Right kidney (tissue), 1 donor: ENCODE results near the gene GSN.

Experiments
- DNase-seq: peaks from one replicate; pipeline ENCODE4 v3.0.0-alpha.2; 2016

The GSN gene

DNA sequence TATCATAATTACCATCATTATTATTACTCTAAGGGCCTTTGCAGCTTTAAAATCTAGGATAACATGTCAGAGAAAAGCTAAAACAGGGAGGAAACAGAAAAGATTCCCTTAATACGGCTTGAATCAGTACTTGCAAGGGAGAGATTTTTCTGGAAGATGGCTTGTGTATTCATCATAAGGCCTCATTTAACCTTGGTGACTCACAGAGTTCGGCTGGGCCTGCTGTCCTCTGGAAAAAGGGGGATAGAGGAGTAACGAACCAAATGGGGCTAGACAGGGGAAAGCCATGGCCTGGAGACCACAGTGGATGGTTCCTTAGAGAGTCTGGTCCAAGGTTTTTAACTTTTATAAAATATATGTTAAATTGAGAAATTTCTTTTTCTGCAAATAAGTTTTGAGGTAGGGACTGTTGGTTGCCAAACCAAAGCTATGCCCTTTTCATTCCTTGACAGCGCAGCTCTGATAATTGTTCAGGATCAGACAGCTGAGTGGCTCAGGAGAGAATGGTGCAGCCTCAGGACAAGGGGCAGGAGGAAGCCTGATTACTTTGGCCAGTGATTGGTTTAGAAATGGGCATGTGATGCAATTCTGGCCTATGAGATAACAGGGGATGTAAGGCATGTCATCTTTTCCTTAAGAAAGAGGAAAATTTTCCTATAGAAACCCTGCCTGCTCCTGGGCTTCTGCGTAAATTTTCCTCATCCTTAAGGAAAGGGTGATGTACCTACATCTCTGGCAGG is 25.6 kb upstream of the GSN start:
- no peak for DNase-seq

GRCh38 chr9:121242959-121243346 is 25.0 kb upstream of the GSN start:
- DNase-seq: no peak

GRCh38 chr9:121246821-121247561 is 21.0 kb upstream of the GSN start:
- DNase-seq: no peak

GRCh38 chr9:121249563-121249962 is 18.4 kb upstream of the GSN start:
- no peak for DNase-seq

- no peak for DNase-seq
Measured at GRCh38 chr9:121252104-121252851, 15.7 kb upstream of the GSN start.

DNA sequence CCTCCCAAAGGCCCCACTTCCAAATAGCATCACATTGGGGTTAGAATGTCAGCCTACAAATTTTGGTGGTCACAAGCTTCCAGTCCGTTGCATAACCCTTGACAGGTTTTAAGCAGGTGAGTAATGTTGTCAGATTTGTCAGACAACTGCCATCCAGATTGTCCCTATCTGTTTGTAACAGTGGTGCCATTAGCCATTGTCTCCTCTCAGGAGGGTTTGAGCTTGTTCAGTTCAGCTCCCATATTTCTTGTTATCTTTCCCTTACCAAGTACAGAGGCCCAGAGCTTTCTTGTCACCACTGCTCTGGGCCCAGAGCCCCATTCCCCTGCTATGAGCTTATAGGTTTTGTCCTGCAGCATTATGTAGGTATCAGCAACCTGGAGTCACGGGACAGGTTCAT is 14.8 kb upstream of the GSN start:
- DNase-seq: no peak

DNA sequence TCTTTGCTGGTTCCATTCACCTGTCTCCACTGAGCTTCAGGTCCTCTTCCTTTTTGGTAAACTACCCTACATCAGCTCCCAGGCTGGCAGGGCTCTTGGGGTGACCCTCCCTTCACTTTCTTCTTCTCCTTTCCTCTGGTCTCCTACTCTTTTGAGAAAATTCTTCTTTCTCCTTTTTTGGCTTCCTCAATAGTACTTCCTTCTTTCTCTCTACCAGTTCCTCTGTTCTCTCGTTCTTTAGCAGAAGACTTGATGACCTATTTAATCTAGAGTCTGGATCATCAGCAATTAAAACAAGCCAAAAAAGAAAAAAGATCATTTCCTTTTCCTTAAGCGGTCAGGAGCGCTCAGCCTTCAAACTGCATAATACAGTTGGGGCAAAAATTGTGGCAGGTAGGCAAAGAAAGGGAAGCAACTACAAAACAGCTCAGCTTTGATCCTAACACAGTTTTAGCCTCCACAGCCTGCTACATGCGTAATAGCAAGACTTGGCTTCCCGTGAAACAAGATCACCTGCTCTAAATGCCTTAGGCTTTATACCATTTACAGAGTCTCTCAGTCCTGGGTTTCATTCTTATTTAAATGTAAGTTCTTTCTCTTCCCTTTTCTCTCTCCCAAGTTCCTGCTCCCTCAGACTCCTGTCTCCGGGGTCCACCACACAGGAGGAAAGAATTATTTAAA is 14.0 kb upstream of the GSN start:
- DNase-seq: no peak

DNA sequence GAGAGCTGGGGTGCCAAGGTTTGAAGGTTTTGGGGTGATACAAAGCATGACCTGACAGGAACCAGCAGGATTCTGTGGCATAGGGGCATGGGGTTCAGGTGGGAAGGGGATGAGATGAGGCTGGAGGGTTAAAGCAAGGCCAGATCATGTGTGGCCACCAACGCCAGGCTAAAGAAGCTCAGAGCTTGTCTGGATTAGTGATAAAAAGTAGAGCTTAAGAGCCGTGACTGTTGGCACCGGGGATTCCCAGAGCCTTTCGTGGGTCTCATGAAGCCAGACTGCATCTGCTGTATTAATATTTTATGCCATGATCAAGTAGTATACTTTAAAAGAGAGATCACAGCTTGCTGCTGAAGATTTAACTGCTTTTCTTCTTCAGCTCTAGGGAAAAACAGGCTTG is 8.5 kb upstream of the GSN start:
- no peak for DNase-seq

- DNase-seq: no peak
Measured at GRCh38 chr9:121259935-121260334, 8.0 kb upstream of the GSN start.

GRCh38 chr9:121260457-121261106 is 7.4 kb upstream of the GSN start:
- no peak for DNase-seq

DNA sequence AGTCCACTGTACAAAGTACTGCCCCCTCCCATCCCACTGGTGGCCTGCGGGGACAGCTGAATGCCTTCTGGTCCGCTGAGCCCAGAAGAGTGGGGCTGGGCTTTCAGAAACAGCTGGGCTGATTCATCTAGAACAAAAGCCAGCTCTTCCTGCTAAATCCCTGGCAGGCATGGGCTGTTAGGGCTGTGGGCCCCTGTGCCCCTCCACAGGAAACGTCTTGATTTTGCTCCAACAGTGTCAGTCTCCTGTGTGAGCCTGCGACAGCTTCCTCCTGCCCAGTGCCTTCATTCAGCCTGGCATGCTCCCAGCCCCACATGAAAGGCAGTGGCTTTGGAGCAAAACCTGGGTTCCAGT is 6.9 kb upstream of the GSN start:
- DNase-seq: no peak

- DNase-seq: no peak
Measured at GRCh38 chr9:121261755-121262154, 6.2 kb upstream of the GSN start.

DNA sequence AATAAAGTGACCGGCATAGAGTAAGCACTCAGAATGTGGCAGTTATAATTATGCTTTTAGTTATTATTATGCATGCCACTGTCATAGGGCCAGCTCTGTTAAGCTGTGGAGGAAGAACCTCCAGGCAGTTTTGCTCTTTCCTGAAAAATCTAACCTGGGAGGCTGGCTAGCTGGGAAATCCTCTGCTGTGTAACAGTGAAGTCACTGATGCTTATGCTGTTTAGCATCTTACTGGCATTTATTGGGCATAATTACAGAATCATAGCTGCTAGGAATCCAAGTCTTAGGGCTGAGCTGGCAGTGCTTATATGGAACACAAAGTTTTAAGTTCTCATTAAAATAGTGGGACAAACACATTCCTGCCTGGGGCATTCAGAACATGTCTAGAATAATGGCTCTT is 5.5 kb upstream of the GSN start:
- no peak for DNase-seq

DNA sequence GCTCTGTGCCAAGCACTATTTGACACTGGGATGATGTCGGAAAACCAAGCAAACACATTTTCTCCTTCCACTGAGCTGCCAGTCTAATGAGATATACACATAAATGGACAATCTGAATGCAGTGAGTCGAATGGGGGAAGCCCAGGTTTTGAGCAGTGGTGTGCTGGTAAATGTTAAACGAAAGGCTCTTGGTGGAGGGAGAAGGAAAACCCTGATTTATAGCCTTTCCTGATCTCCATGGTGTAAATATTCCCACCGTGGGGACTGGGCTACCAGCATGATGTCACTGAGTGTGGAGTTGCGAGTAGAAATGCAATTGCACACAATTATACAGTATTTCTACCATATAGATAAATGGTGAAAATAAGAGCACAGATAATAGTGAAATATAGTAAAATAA is 5.0 kb upstream of the GSN start:
- no peak for DNase-seq

- no peak for DNase-seq
Measured at GRCh38 chr9:121266356-121266755, 1.6 kb upstream of the GSN start.

GRCh38 chr9:121266906-121267650 is 884 bp upstream of the GSN start:
- no peak for DNase-seq

DNA sequence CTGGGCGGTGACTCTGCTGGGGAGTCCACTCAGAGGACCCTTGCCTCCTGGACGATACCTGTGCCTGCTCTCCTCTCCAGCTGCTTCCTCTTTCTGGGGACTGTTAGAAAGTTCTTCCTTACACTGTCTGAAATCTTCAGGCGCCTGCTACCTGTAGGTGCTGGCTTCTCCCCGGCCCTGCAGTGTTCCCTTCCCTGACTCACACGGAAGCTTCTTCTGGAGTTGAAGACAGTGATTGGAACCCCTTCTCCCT is 562 bp downstream of the GSN start:
- DNase-seq: no peak

DNA sequence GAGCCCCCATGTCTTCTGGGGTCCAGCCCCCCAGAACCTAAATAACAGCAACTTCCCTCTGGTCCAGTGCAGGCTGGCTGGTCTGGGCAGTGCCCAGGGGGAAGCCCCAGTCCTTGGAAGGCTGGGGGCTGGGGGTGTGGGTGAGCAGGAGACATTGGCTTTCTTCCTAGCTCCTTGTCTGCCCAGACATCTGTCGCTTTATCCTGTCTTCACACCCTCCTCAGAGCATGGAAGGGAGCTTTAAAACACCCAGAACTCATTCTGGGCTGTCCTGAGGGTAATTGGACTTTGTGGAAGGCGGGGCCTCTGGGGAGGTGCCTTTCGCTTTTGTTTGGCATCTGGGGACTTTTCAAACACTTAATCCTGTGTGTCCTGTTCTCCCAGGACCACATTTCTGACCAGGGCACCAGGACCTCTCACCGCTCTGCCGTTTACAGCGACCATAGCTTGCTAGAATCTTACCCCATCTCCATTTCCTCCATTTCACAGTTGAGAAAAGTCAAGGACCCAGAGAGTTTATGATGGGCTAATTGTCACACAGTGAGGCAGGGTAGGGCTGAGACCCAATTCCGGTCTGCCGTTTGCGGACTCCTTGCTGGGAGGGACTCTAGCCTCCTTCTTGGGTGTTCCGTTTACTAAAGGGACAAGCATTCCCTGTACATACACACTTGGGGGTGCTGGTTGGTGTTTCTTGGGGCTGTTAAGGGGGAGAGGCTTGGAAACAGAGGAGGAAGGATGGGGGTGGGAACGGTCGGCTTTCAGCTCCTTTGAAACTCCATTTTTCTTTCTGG is 1.1 kb downstream of the GSN start:
- peak; percentile 48 for DNase-seq

DNA sequence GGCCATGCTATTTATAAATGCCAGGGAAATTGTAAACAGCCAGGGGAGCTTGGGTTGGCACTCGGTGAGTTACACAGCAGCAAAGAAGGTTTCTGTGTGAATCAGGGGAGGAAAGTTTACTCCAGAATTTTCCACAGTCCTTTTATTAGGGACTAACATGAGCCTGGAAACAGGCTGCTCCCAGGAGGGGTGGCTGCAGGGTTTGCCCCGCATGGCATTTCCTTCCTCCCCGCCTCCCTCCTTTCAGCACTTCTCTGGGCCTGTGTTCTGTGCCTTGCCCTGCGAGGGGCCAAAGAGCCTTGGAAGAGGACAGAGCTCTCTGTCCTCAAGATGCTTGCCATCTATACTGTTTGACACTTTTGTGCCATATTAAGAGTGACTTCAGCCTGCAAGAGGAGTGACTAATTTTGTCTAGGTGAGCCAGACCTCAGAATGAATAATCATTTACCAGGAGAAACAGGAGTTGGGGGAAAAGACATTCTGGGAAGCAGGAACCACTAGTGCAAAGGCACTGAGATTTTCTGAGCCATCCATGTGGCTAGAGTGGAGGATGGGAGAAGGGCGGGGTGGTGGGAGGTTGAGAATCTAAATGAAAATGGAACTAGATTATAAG is 1.8 kb downstream of the GSN start:
- no peak for DNase-seq
